Esophagus muscularis mucosa (tissue), 3 donors: ENCODE results near the gene TAS2R39.

Source experiments
- POLR2A ChIP-seq: fragments of 450-650 bp; IDR thresholded peaks from one replicate; pipeline ENCODE4 v1.6.1; 2017; ENCODE audit warnings: antibody characterized with exemption, moderate library complexity, mild to moderate bottlenecking, low read depth
- POLR2AphosphoS5 ChIP-seq, 2 donors: sonication (generic); formaldehyde crosslinking; IDR thresholded peaks; one replicate each; pipeline ENCODE4 v1.6.1; 2017; ENCODE audit warnings: antibody characterized with exemption in 2 of 2
- TF ChIP-seq, protein P1 (sequence below), 3 experiments: fragments of 200-600 bp in 2 of 3; fragments of 450-650 bp in 1 of 3; sonication (generic) in 2 of 3; IDR thresholded peaks; one replicate each; pipeline ENCODE4 v1.5.1; 2017 to 2019; ENCODE audit warnings: antibody characterized with exemption in 3 of 3, mild to moderate bottlenecking in 2 of 3, moderate library complexity in 1 of 3

DNA sequence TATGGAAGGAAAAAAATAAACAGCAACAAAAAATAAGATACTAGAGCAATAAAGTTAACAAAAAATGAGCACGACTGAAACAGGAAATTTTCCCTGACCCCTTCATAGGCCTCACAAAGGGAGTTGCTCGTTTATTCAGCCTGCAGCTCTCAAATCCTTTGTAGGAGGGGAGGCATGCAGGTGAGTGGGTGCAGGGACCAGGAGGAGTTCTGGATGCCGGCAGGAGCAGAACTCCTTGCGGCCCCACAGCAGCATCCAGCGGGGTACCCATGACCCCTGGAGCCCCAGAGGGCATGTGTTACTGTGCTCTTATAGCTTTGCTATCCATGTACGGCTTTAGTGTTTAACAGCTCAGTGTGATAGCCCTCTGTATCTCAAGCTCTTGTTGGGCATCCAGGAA is 5.8 kb downstream of the TAS2R39 start:
- TF ChIP-seq, protein P1, sequence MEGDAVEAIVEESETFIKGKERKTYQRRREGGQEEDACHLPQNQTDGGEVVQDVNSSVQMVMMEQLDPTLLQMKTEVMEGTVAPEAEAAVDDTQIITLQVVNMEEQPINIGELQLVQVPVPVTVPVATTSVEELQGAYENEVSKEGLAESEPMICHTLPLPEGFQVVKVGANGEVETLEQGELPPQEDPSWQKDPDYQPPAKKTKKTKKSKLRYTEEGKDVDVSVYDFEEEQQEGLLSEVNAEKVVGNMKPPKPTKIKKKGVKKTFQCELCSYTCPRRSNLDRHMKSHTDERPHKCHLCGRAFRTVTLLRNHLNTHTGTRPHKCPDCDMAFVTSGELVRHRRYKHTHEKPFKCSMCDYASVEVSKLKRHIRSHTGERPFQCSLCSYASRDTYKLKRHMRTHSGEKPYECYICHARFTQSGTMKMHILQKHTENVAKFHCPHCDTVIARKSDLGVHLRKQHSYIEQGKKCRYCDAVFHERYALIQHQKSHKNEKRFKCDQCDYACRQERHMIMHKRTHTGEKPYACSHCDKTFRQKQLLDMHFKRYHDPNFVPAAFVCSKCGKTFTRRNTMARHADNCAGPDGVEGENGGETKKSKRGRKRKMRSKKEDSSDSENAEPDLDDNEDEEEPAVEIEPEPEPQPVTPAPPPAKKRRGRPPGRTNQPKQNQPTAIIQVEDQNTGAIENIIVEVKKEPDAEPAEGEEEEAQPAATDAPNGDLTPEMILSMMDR (IDR thresholded peaks at IDR 0.05) = no peak
- no peak for TF ChIP-seq POLR2A
- TF ChIP-seq POLR2AphosphoS5 (IDR thresholded peaks at IDR 0.05) = no peak
